Prostate gland (tissue), 2 donors: ENCODE results near the gene FFAR1. TPM values are rescaled to one million over a fixed set of nuclear protein-coding genes. Genes with fewer than 3 reads are reported as not detected.
"Not testable (repeated sequence)": the region's sequence is repeated elsewhere in the genome, so short reads cannot be mapped to it uniquely, and the experiment has no call there.

Experiments used
- DNase-seq: peaks from one replicate; pipeline ENCODE4 v3.0.0-alpha.2; 2019; ENCODE audit warnings: low spot score
- H3K27ac ChIP-seq, 2 donors: fragments of 200-600 bp; sonication (generic); 2 replicates each; pipeline ENCODE4 v1.5.1; 2017 to 2019
- H3K27me3 ChIP-seq: fragments of 200-600 bp; sonication (generic); replicated peaks from 2 replicates; pipeline ENCODE4 v1.5.1; 2019; ENCODE audit not compliant: insufficient read depth
- H3K36me3 ChIP-seq, 2 donors: fragments of 200-600 bp; sonication (generic); 1 replicate in 1 of 2; 2 replicates in 1 of 2; pipeline versions ENCODE4 v1.5.1 to v1.8.1; 2017 to 2019
- H3K4me1 ChIP-seq: fragments of 200-600 bp; sonication (generic); replicated peaks from 2 replicates; pipeline ENCODE4 v1.5.1; 2019
- H3K4me3 ChIP-seq, 2 donors: fragments of 200-600 bp; sonication (generic); 2 replicates each; pipeline ENCODE4 v1.5.1; 2017 to 2019
- H3K9me3 ChIP-seq: fragments of 200-600 bp; sonication (generic); 2 replicates; pipeline ENCODE4 v1.5.1; 2017
- POLR2A ChIP-seq: fragments of 450-650 bp; IDR thresholded peaks from one replicate; pipeline ENCODE4 v1.6.1; 2016; ENCODE audit warnings: antibody characterized with exemption, mild to moderate bottlenecking
- POLR2AphosphoS5 ChIP-seq: sonication (generic); formaldehyde crosslinking; IDR thresholded peaks from one replicate; pipeline ENCODE4 v1.6.1; 2017; ENCODE audit warnings: antibody characterized with exemption
- WGBS: methylation state at CpG from one replicate; pipeline ENCODE4 v1.1.5; 2018; 5-methylcytosine and 5-hydroxymethylcytosine counted together
- intact Hi-C: fragments of 100-400 bp; cut with DNase I; formaldehyde crosslinking; loops from one replicate; pipeline ENCODE4 v1.14.2; 2022
- total RNA-seq, 2 donors: library from RNA; depleted of rRNA; stranded (reverse); fragments of >200 nt; gene quantifications; one replicate each; pipeline ENCODE4 v1.1.0, GENCODE V29; 2016
- TF ChIP-seq, protein P1 (sequence below), 4 experiments: fragments of 200-600 bp in 2 of 4; fragments of 450-650 bp in 2 of 4; sonication (generic) in 2 of 4; IDR thresholded peaks; 1 replicate in 3 of 4; 2 replicates in 1 of 4; pipeline ENCODE4 v1.5.1; 2016 to 2019; ENCODE audit warnings: antibody characterized with exemption in 4 of 4, mild to moderate bottlenecking in 2 of 4, moderate library complexity in 2 of 4

FFAR1 gene
- total RNA-seq, 2 donors from 2014 or later: 0.28 TPM; not detected in 1

DNA sequence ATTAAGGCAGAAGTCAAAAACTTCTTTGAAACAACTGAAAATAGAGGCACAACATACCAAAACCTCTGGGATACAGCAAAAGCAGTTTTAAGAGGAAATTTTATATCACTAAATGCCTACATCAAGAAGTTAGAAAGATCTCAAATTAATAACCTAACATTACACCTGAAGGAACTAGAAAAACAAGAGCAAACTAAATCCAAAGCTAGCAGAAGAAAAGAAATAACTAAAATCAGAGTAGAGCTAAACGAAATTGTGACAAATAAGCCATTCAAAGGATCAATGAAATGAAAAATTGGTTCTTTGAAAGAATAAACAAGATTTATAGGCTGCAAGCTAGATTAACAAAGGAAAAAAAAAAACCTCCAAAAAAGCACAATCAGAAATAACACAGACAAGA, 20.7 kb downstream of the FFAR1 start:
- no peaks in the 10 kb centered on the region for H3K27me3 ChIP-seq
- WGBS: 46% methylated on average over 1 of the region's 1 CpG
- intact Hi-C loops: no loop called here
- no peaks in the 10 kb centered on the region for H3K4me1 ChIP-seq
- no peak overlapping the region for H3K27ac ChIP-seq
- H3K4me3 ChIP-seq: no peak overlapping the region
- H3K9me3 ChIP-seq: no peaks in the 10 kb centered on the region
- TF ChIP-seq, protein P1, sequence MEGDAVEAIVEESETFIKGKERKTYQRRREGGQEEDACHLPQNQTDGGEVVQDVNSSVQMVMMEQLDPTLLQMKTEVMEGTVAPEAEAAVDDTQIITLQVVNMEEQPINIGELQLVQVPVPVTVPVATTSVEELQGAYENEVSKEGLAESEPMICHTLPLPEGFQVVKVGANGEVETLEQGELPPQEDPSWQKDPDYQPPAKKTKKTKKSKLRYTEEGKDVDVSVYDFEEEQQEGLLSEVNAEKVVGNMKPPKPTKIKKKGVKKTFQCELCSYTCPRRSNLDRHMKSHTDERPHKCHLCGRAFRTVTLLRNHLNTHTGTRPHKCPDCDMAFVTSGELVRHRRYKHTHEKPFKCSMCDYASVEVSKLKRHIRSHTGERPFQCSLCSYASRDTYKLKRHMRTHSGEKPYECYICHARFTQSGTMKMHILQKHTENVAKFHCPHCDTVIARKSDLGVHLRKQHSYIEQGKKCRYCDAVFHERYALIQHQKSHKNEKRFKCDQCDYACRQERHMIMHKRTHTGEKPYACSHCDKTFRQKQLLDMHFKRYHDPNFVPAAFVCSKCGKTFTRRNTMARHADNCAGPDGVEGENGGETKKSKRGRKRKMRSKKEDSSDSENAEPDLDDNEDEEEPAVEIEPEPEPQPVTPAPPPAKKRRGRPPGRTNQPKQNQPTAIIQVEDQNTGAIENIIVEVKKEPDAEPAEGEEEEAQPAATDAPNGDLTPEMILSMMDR (IDR thresholded peaks at IDR 0.05): no peak
- TF ChIP-seq POLR2AphosphoS5 (no peak), POLR2A (no peak)
- H3K36me3 ChIP-seq: no peaks in the 10 kb centered on the region
- DNase-seq: no peak

DNA sequence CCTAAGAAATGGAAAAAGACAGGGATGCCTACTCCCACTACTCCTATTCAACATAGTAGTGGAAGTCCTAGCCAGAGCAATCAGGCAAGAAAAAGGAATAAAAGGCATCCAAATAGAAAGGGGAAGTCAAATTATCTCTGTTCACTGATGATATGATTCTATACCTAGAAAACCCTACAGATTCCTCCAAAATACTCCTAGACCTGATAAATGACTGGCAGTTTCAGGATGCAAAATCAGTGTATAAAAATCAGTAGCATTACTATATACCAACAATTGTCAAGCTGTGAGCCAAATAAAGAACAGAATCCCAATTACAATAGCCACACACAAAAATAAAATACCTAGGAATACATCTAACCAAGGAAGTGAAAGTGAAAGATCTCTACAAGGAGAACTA, 21.8 kb downstream of the FFAR1 start:
- TF ChIP-seq, protein P1 (IDR thresholded peaks at IDR 0.05): no peak
- TF ChIP-seq POLR2A (no peak), POLR2AphosphoS5 (no peak)
- no peak overlapping the region for H3K4me3 ChIP-seq
- no peak for DNase-seq
- H3K36me3 ChIP-seq: no peaks in the 10 kb centered on the region
- H3K27ac ChIP-seq: no peak overlapping the region
- no peaks in the 10 kb centered on the region for H3K4me1 ChIP-seq
- intact Hi-C loops: no loop called here
- H3K27me3 ChIP-seq: no peaks in the 10 kb centered on the region
- no peaks in the 10 kb centered on the region for H3K9me3 ChIP-seq

DNA sequence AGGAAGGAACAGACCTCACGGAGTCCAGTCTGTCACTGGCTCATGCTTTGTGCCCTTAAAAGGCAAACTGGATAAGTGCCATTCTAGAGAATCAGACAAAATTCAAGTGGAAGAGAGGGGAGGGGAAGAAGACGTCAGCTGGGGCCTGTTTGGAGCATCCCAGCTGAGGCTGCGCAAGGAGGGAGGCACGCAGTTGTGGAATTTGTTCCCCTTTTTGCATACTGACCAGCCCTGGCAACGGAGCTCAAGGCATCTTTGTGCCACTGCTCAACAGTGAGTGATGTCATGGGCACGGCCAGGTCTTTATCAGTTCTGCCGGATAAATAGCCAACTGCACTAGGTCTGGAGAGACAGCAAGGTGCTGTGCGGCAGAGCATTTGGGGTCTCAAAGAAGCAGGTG, 23.0 kb downstream of the FFAR1 start, which contains the start of gene GPR42:
GPR42 (plus strand) TSS at position 347 of the 400 bp plus-strand sequence. CDS start 292 bp downstream, outside the sequence.
- WGBS: 84% methylated on average over 7 of the region's 8 CpGs
- Histone ChIP-seq H3K9me3 (no peaks in the 10 kb centered on the region), H3K36me3 (no peaks in the 10 kb centered on the region), H3K27me3 (no peaks in the 10 kb centered on the region), H3K4me3 (no peak within 1 kb of the TSS), H3K27ac (no peak within 1 kb of the TSS), H3K4me1 (no peaks in the 10 kb centered on the region)
- TF ChIP-seq, protein P1 (IDR thresholded peaks at IDR 0.05): no peak
- no peak for TF ChIP-seq POLR2A
- TF ChIP-seq POLR2AphosphoS5: no peak
- intact Hi-C loops: no loop called here
- DNase-seq: no peak

DNA sequence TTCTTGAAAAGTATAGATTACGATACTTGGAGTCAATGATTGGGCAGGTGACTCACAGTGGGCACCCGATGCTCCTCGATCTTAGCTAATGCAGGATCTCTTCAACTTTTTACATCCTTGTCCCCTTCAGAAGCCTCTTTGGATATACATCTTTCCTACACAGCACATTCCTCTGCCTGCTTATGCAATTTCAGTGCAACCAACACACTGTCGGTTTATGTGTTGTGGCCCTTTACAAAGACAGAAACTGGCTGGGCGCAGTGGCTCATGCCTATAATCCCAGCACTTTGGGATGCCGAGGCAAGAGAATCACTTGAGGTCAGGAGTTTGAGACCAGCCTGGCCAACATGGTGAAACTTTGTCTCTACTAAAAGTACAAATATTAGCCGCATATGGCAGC, 25.8 kb downstream of the FFAR1 start:
- Histone ChIP-seq H3K4me1 (no peaks in the 10 kb centered on the region), H3K36me3 (no peaks in the 10 kb centered on the region), H3K27ac (no peak overlapping the region), H3K27me3 (no peaks in the 10 kb centered on the region), H3K9me3 (no peaks in the 10 kb centered on the region), H3K4me3 (no peak overlapping the region)
- intact Hi-C loops: no loop called here
- DNase-seq: no peak
- no peak for TF ChIP-seq POLR2AphosphoS5
- no peak for TF ChIP-seq POLR2A
- TF ChIP-seq, protein P1 (IDR thresholded peaks at IDR 0.05): no peak
- 84% methylated on average over 7 of the region's 7 CpGs for WGBS

DNA sequence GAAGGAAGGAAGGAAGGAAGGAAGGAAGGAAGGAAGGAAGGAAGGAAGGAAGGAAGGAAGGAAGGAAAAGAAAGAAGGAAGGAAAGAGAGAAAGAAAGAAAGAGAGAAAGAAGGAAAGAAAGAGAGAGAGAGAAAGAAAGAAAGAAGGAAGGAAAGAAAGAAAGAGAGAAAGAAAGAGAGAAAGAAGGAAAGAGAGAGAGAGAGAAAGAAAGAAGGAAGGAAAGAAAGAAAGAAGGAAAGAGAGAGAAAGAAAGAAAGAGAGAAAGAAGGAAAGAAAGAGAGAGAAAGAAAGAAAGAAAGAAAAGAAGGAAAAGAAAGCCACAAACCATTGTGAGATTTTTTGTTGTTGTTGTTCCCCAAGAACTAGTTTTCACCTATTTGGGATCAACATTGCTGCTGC, 26.3 kb downstream of the FFAR1 start:
- H3K27me3 ChIP-seq, H3K9me3 ChIP-seq, H3K27ac ChIP-seq, intact Hi-C loops, DNase-seq, H3K36me3 ChIP-seq, H3K4me3 ChIP-seq, H3K4me1 ChIP-seq: not testable (repeated sequence)
